Right hindlimb (tissue), 1 donor: ENCODE data around the gene LGALS13.
"Not testable (repeated sequence)": the region's sequence is repeated elsewhere in the genome, so short reads cannot be mapped to it uniquely, and the experiment has no call there.

Experiments
- DNase-seq: peaks from one replicate; pipeline ENCODE4 v3.0.0-alpha.2; 2018

The LGALS13 gene

GRCh38 chr19:39623946-39624345, 21.6 kb downstream of the LGALS13 start:
- DNase-seq = no peak

- not testable (repeated sequence) for DNase-seq
Observed at GRCh38 chr19:39627631-39628030, 25.3 kb downstream of the LGALS13 start.

- DNase-seq = no peak
Observed at GRCh38 chr19:39631178-39631577, 28.9 kb downstream of the LGALS13 start.

GRCh38 chr19:39631626-39632025, 29.3 kb downstream of the LGALS13 start:
- DNase-seq = no peak

GRCh38 chr19:39637891-39638290, 35.6 kb downstream of the LGALS13 start:
- no peak for DNase-seq

GRCh38 chr19:39641773-39642172, 39.4 kb downstream of the LGALS13 start:
- no peak for DNase-seq

GRCh38 chr19:39643591-39643990, 41.3 kb downstream of the LGALS13 start:
- DNase-seq = no peak

GRCh38 chr19:39645800-39646411, 43.6 kb downstream of the LGALS13 start:
- peak; percentile 34 for DNase-seq

GRCh38 chr19:39647918-39648317, 45.6 kb downstream of the LGALS13 start:
- no peak for DNase-seq

GRCh38 chr19:39655613-39656012, 53.3 kb downstream of the LGALS13 start, which contains the start of gene LGALS16:
LGALS16 (plus strand) TSS chr19:39655913; CDS start chr19:39655962, 49 bp downstream.
- DNase-seq = no peak
